ENCODE measurements around the gene BUB3.

BUB3 gene

DNA sequence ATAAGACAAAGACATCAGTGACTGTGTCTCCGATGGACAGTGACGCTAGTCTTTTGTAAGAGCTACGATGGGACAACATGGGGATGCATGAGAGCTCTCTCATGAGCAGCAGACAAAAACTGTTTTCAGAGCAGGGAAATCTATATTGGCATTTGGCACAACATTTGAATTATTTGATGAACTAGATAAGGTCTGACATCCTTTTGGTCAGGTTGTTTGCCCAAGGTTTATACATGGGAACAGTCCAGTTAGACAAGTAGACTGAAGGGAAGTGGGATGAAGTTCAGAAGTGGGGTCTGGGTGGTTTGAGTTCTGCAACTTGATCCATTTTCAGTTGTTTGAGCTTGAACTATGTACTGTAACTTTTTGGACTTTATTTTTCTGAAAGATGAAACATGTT lies 50.8 kb downstream of the BUB3 start:
- DNase-seq, result no peak

- DNase-seq, result no peak
Measured at GRCh38 chr10:123212063-123212462, 57.9 kb downstream of the BUB3 start.

- DNase-seq, result no peak
Measured at GRCh38 chr10:123212640-123213039, 58.4 kb downstream of the BUB3 start.

GRCh38 chr10:123213192-123213591 lies 59.0 kb downstream of the BUB3 start:
- no peak for DNase-seq
